Endothelial cell of umbilical vein (primary cell): ENCODE results near the gene SRRD. TPM values are rescaled to one million over a fixed set of nuclear protein-coding genes. Genes with fewer than 3 reads are reported as not detected.

Source experiments
- BruUV-seq: library from RNA; stranded (reverse); fragments of 400-500 nt; replicated peaks from 2 replicates; lab custom pipeline; 2021; lab: Mats Ljungman, UMichigan
- CTCF ChIA-PET: fragments of 300-600, 350-600 bp; sonication (Branson Sonifier 250); formaldehyde crosslinking; loops from one replicate; lab custom pipeline; 2021; ENCODE audit warnings: antibody characterized with exemption, inconsistent platforms; lab: Charles Lee
- POLR2A ChIA-PET: fragments of 300-600, 350-600 bp; sonication (Branson Sonifier 250); formaldehyde crosslinking; loops from one replicate; lab custom pipeline; 2021; ENCODE audit warnings: antibody characterized with exemption, inconsistent platforms; lab: Charles Lee
- DNase-seq: peaks from one replicate; pipeline ENCODE4 v3.0.0-alpha.2; 2011; ENCODE audit warnings: low read depth, low spot score
- FAIRE-seq: peaks from 2 replicates; lab custom pipeline; 2011; peaks lifted over from hg19 to GRCh38; lab: Jason Lieb, UNC
- H2AFZ ChIP-seq: 2 replicates; pipeline ENCODE4 v1.6.0; 2012; ENCODE audit warnings: low read depth, low read length, control low read depth, inconsistent platforms
- H3K27ac ChIP-seq: 2 replicates; pipeline ENCODE4 v1.5.1; 2011; ENCODE audit warnings: low read depth, mild to moderate bottlenecking, control low read depth, low read length, moderate library complexity; ENCODE audit not compliant: insufficient read depth
- H3K27me3 ChIP-seq, 2 experiments: 2 replicates each; pipeline versions ENCODE4 v1.6.0 to v1.6.1; 2011; ENCODE audit warnings: low read length in 2 of 2, mixed read lengths in 1 of 2; ENCODE audit not compliant: control insufficient read depth in 2 of 2, insufficient read depth in 2 of 2
- H3K36me3 ChIP-seq, 2 experiments: 2 replicates in 1 of 2; 3 replicates in 1 of 2; pipeline ENCODE4 v1.5.1; 2011; ENCODE audit warnings: low read length in 2 of 2, mild to moderate bottlenecking in 1 of 2, moderate library complexity in 1 of 2; ENCODE audit not compliant: control insufficient read depth in 2 of 2, insufficient read depth in 2 of 2; ENCODE audit errors: extremely low read depth in 1 of 2
- H3K4me1 ChIP-seq: 3 replicates; pipeline ENCODE4 v1.5.1; 2011; ENCODE audit warnings: mild to moderate bottlenecking, low read length; ENCODE audit not compliant: control insufficient read depth, insufficient read depth; ENCODE audit errors: extremely low read depth
- H3K4me2 ChIP-seq: 2 replicates; pipeline ENCODE4 v1.6.1; 2011; ENCODE audit warnings: low read length, control low read depth, mixed read lengths; ENCODE audit not compliant: insufficient read depth
- H3K4me3 ChIP-seq, 3 experiments: fragments of 200-600 bp in 1 of 3; sonication (generic), shearing (Covaris generic) in 1 of 3; replicated peaks in 1 of 3; 2 replicates each; pipeline ENCODE4 v1.5.1; 2011 to 2016; ENCODE audit warnings: control low read depth in 3 of 3, low read length in 3 of 3, mild to moderate bottlenecking in 2 of 3, inconsistent platforms in 1 of 3, low read depth in 1 of 3, moderate library complexity in 1 of 3; ENCODE audit not compliant: insufficient read depth in 1 of 3
- H3K79me2 ChIP-seq: 2 replicates; pipeline ENCODE4 v1.6.0; 2012; ENCODE audit warnings: low read length, inconsistent platforms; ENCODE audit not compliant: control insufficient read depth, insufficient read depth
- H3K9ac ChIP-seq: replicated peaks from 2 replicates; pipeline ENCODE3; 2011; ENCODE audit warnings: low read length, control low read depth; ENCODE audit not compliant: insufficient read depth; ENCODE audit errors: extremely low read depth
- H3K9me1 ChIP-seq: replicated peaks from 3 replicates; pipeline ENCODE4 v1.6.0; 2011; ENCODE audit warnings: mild to moderate bottlenecking, low read length; ENCODE audit not compliant: control insufficient read depth, insufficient read depth; ENCODE audit errors: extremely low read depth
- H3K9me3 ChIP-seq: replicated peaks from 2 replicates; pipeline ENCODE4 v1.5.1; 2012; ENCODE audit warnings: low read length, inconsistent platforms; ENCODE audit not compliant: control insufficient read depth, insufficient read depth
- H4K20me1 ChIP-seq: replicated peaks from 2 replicates; pipeline ENCODE3; 2011; ENCODE audit warnings: mild to moderate bottlenecking, low read length; ENCODE audit not compliant: control insufficient read depth, insufficient read depth; ENCODE audit errors: extremely low read depth
- EZH2 ChIP-seq: IDR thresholded peaks from 2 replicates; pipeline ENCODE4 v1.6.1; 2012; ENCODE audit warnings: borderline replicate concordance, low read depth, mild to moderate bottlenecking, moderate library complexity, low read length, inconsistent platforms; ENCODE audit not compliant: severe bottlenecking
- FOS ChIP-seq: IDR thresholded peaks from 2 replicates; pipeline ENCODE4 v1.6.1; 2011; ENCODE audit warnings: mild to moderate bottlenecking, low read length, moderate library complexity, borderline replicate concordance; ENCODE audit not compliant: insufficient read depth
- GATA2 ChIP-seq: IDR thresholded peaks from 2 replicates; pipeline ENCODE4 v1.7.0; 2011; ENCODE audit warnings: low read depth, mild to moderate bottlenecking, moderate library complexity, mixed read lengths, low read length; ENCODE audit not compliant: insufficient read length, insufficient read depth
- JUN ChIP-seq: IDR thresholded peaks from 2 replicates; pipeline ENCODE4 v1.6.1; 2011; ENCODE audit warnings: borderline replicate concordance, low read depth; ENCODE audit not compliant: insufficient read length, insufficient read depth
- MYC ChIP-seq: IDR thresholded peaks from one replicate; pipeline ENCODE4 v1.6.1; 2011; ENCODE audit warnings: mild to moderate bottlenecking, low read depth, low read length
- POLR2A ChIP-seq: IDR thresholded peaks from 2 replicates; pipeline ENCODE4 v1.6.1; 2012; ENCODE audit warnings: low read depth, mild to moderate bottlenecking, control low read depth, low read length
- POLR2AphosphoS5 ChIP-seq: IDR thresholded peaks from 2 replicates; pipeline ENCODE4 v1.6.1; 2012; ENCODE audit warnings: low read depth, mild to moderate bottlenecking, control low read depth, low read length, moderate library complexity; ENCODE audit not compliant: insufficient read depth
- dilution Hi-C: fragments of 300-500 bp; cut with MboI; formaldehyde crosslinking; loops from one replicate; pipeline ENCODE4 v1.15.0; 2019; ENCODE audit warnings: low sequenced_read_pairs; ENCODE audit not compliant: extremely low pct_ligation_motif_present
- intact Hi-C: fragments of 100-400 bp; cut with micrococcal nuclease; formaldehyde crosslinking; loops from one replicate; pipeline ENCODE4 v1.10.0; 2022
- polyA plus RNA-seq, 4 experiments: library from polyadenylated mRNA; depleted of rRNA in 3 of 4; stranded (reverse) in 3 of 4; unstranded in 1 of 4; fragments of >200 nt; gene quantifications; 2 replicates each; pipeline versions ENCODE4 v1.2.1 to v1.2.3, GENCODE V29; 2011 to 2012; ENCODE audit warnings: missing spikeins in 1 of 4
- total RNA-seq: library from RNA; stranded (reverse); gene quantifications from 2 replicates; pipeline ENCODE4 v1.2.3, GENCODE V29; 2021
- TF ChIP-seq, protein P1 (sequence below), 2 donors: IDR thresholded peaks; 1 replicate in 1 of 2; 2 replicates in 1 of 2; pipeline ENCODE4 v1.5.1; 2011; ENCODE audit warnings: low read length in 2 of 2, mild to moderate bottlenecking in 2 of 2, moderate library complexity in 2 of 2, control low read depth in 1 of 2, inconsistent platforms in 1 of 2, low read depth in 1 of 2; ENCODE audit not compliant: insufficient read depth in 1 of 2; ENCODE audit errors: extremely low read depth in 1 of 2
- TF ChIP-seq, protein P2 (sequence below): IDR thresholded peaks from 2 replicates; pipeline ENCODE4 v1.6.1; 2011; ENCODE audit not compliant: insufficient read depth, insufficient read length

Gene SRRD
- total and polyA plus RNA-seq, 2 donors (not counting 3 experiments of a cell fraction or from before 2014, with no cell fraction given): 23.4 to 24.2 TPM

DNA sequence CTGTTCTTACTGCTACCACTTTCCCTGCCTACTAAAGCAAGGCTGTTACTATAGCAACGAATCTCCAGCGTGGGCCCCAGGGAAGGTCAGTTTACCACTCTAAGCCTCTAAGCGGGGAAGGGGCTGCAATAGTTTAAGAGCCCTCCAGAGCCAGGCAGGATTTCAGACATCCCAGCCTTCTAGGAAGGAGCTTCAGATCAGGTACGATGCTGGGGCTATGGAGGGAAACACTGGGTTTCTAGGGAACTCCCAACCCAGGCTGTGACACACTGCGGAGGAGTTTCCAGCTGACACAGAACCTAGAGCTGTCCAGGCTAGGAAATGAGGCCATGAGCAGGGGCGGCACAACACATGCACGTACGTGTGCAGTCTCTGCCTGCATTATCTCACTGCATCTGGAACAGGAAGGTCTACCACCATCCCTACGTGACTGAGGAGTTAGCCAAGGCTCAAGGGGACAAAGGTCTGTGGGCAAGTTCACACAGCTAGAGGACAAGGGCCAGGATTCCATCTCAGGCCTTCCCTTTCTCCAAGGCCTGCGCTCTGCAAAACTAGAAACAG lies 20.5 kb upstream of the SRRD start:
- Histone ChIP-seq H3K9ac (no peak overlapping the region), H2AFZ (no peak overlapping the region), H3K27me3 (no peaks in the 10 kb centered on the region), H3K27ac (no peak overlapping the region), H3K36me3 (peaks cover 10 to 26% of the 10 kb centered on the region in 2 experiments), H3K9me1 (no peaks in the 10 kb centered on the region), H3K4me3 (no peak overlapping the region), H3K79me2 (no peaks in the 10 kb centered on the region), H3K9me3 (no peaks in the 10 kb centered on the region), H3K4me1 (peaks cover 13% of the 10 kb centered on the region), H3K4me2 (no peak overlapping the region), H4K20me1 (no peaks in the 10 kb centered on the region)
- TF ChIP-seq JUN (no peak), MYC (no peak), POLR2AphosphoS5 (no peak), POLR2A (no peak), FOS (no peak), GATA2 (no peak), EZH2 (no peak)
- TF ChIP-seq, protein P1, sequence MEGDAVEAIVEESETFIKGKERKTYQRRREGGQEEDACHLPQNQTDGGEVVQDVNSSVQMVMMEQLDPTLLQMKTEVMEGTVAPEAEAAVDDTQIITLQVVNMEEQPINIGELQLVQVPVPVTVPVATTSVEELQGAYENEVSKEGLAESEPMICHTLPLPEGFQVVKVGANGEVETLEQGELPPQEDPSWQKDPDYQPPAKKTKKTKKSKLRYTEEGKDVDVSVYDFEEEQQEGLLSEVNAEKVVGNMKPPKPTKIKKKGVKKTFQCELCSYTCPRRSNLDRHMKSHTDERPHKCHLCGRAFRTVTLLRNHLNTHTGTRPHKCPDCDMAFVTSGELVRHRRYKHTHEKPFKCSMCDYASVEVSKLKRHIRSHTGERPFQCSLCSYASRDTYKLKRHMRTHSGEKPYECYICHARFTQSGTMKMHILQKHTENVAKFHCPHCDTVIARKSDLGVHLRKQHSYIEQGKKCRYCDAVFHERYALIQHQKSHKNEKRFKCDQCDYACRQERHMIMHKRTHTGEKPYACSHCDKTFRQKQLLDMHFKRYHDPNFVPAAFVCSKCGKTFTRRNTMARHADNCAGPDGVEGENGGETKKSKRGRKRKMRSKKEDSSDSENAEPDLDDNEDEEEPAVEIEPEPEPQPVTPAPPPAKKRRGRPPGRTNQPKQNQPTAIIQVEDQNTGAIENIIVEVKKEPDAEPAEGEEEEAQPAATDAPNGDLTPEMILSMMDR (IDR thresholded peaks at IDR 0.05; ENCODE audit: extremely low read depth in 1 of 2, insufficient read depth in 1 of 2, low read depth in 1 of 2, low read length in 2 of 2): no peak
- TF ChIP-seq, protein P2, sequence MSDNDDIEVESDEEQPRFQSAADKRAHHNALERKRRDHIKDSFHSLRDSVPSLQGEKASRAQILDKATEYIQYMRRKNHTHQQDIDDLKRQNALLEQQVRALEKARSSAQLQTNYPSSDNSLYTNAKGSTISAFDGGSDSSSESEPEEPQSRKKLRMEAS: no peak
- FAIRE-seq: no peak
- CTCF ChIA-PET: interaction anchor here (0.9 to 10.0 kb wide), 8 partner anchors 14 to 202 kb away, joined by 3 to 148 read pairs (median 6); no protein-coding TSS in a partner anchor
- intact Hi-C loops: loop anchor here (5.0 kb wide), 1 partner anchor 36 kb away; the partner anchor contains the start of gene ASPHD2
- no TSS peak for BruUV-seq
- dilution Hi-C loops: no loop called here
- POLR2A ChIA-PET: no interaction called here
- no peak for DNase-seq
